Daoy (cell line): ENCODE measurements around the gene CALCOCO2. TPM values are rescaled to one million over a fixed set of nuclear protein-coding genes. Genes with fewer than 3 reads are reported as not detected.

Experiments
- total RNA-seq: library from RNA; depleted of rRNA; stranded (reverse); fragments of >200 nt; shearing (Covaris generic); gene quantifications from 2 replicates; pipeline ENCODE4 v1.2.3, GENCODE V29; 2014; rRNA removed

CALCOCO2 gene
- total RNA-seq, 1 experiment from 2014 or later: 20.9 TPM

Other genes with a start within 250 kb of the CALCOCO2 start
- 1.3 and 3.1 TPM in 2 replicates for gene HOXB3, start 240.8 kb upstream of the CALCOCO2 start, total RNA-seq
- gene HOXB5, start 237.3 kb upstream of the CALCOCO2 start, total RNA-seq: 0.06 TPM in 1 of 2 replicates, not detected in the other
- 2.4 and 6.7 TPM in 2 replicates for gene HOXB6, start 226.0 kb upstream of the CALCOCO2 start, total RNA-seq
- 10.6 and 13.2 TPM in 2 replicates for gene HOXB7, start 220.0 kb upstream of the CALCOCO2 start, total RNA-seq
- 6.9 and 12.4 TPM in 2 replicates for gene HOXB8, start 215.7 kb upstream of the CALCOCO2 start, total RNA-seq
- 4.7 and 10.6 TPM in 2 replicates for gene HOXB9, start 204.7 kb upstream of the CALCOCO2 start, total RNA-seq
- gene PRAC1, start 108.5 kb upstream of the CALCOCO2 start, total RNA-seq: not detected in 2 replicates
- gene PRAC2, start 107.8 kb upstream of the CALCOCO2 start, total RNA-seq: not detected in 2 replicates
- 2.5 and 3.2 TPM in 2 replicates for gene HOXB13, start 102.3 kb upstream of the CALCOCO2 start, total RNA-seq
- gene TTLL6, start 13.8 kb upstream of the CALCOCO2 start, total RNA-seq: not detected in 2 replicates
- 91.6 and 105 TPM in 2 replicates for gene ATP5MC1, start 61.8 kb downstream of the CALCOCO2 start, total RNA-seq
- gene UBE2Z, start 77.4 kb downstream of the CALCOCO2 start, total RNA-seq: 65.3 and 66.0 TPM in 2 replicates
- 43.2 and 64.9 TPM in 2 replicates for gene SNF8, start 113.8 kb downstream of the CALCOCO2 start, total RNA-seq
- not detected in 2 replicates for gene GIP, start 137.6 kb downstream of the CALCOCO2 start, total RNA-seq
- 15.2 and 16.7 TPM in 2 replicates for gene IGF2BP1, start 166.3 kb downstream of the CALCOCO2 start, total RNA-seq